H9 (cell line): ENCODE data around the gene MYO5B. TPM values are rescaled to one million over a fixed set of nuclear protein-coding genes. Genes with fewer than 3 reads are reported as not detected.

Experiments
- DNase-seq: peaks from one replicate; pipeline ENCODE4 v3.0.0-alpha.2; 2017
- H2AFZ ChIP-seq: one replicate; pipeline ENCODE4 v1.6.1; 2013; ENCODE audit warnings: mild to moderate bottlenecking, low read length, control low read depth, moderate library complexity
- H2AK5ac ChIP-seq: 2 replicates; pipeline ENCODE4 v1.6.1; 2013; ENCODE audit warnings: low read length, control low read depth, mixed read lengths; ENCODE audit not compliant: insufficient read length
- H2BK120ac ChIP-seq: one replicate; pipeline ENCODE4 v1.6.1; 2013; ENCODE audit warnings: low read depth, mild to moderate bottlenecking, low read length, control low read depth, inconsistent platforms; ENCODE audit not compliant: poor library complexity, severe bottlenecking
- H2BK12ac ChIP-seq: 2 replicates; pipeline ENCODE4 v1.6.1; 2013; ENCODE audit warnings: low read length, control low read depth, mixed read lengths, low read depth; ENCODE audit not compliant: insufficient read length
- H2BK15ac ChIP-seq: 2 replicates; pipeline ENCODE4 v1.6.1; 2013; ENCODE audit warnings: low read depth, low read length, control low read depth
- H2BK20ac ChIP-seq: one replicate; pipeline ENCODE4 v1.6.1; 2013; ENCODE audit warnings: low read depth, mild to moderate bottlenecking, low read length, control low read depth, inconsistent platforms; ENCODE audit not compliant: poor library complexity, severe bottlenecking
- H2BK5ac ChIP-seq: 2 replicates; pipeline ENCODE4 v1.6.1; 2013; ENCODE audit warnings: low read length, control low read depth, mixed read lengths; ENCODE audit not compliant: insufficient read length
- H3K14ac ChIP-seq: 2 replicates; pipeline ENCODE4 v1.6.1; 2013; ENCODE audit warnings: low read length, control low read depth; ENCODE audit not compliant: insufficient read depth
- H3K18ac ChIP-seq: 2 replicates; pipeline ENCODE4 v1.6.1; 2013; ENCODE audit warnings: low read depth, mild to moderate bottlenecking, mixed read lengths, low read length, control low read depth; ENCODE audit not compliant: insufficient read length
- H3K23ac ChIP-seq: 2 replicates; pipeline ENCODE4 v1.6.1; 2013; ENCODE audit warnings: low read length, control low read depth, mixed read lengths, low read depth; ENCODE audit not compliant: insufficient read length
- H3K23me2 ChIP-seq: 2 replicates; pipeline ENCODE4 v1.6.1; 2013; ENCODE audit warnings: low read depth, mild to moderate bottlenecking, mixed read lengths, low read length, control low read depth; ENCODE audit not compliant: insufficient read length, poor library complexity, severe bottlenecking
- H3K27ac ChIP-seq: 2 replicates; pipeline ENCODE4 v1.5.1; 2013; ENCODE audit warnings: low read length, control low read depth, mixed read lengths, low read depth; ENCODE audit not compliant: insufficient read length
- H3K27me3 ChIP-seq: 2 replicates; pipeline ENCODE4 v1.6.1; 2013; ENCODE audit warnings: low read length, control low read depth, inconsistent platforms; ENCODE audit not compliant: insufficient read depth
- H3K4ac ChIP-seq: 2 replicates; pipeline ENCODE4 v1.6.1; 2013; ENCODE audit warnings: low read depth, mild to moderate bottlenecking, control low read depth, inconsistent platforms, low read length, moderate library complexity
- H3K4me1 ChIP-seq: 2 replicates; pipeline ENCODE4 v1.6.1; 2013; ENCODE audit warnings: low read length, control low read depth, inconsistent platforms; ENCODE audit not compliant: insufficient read depth
- H3K4me2 ChIP-seq: 2 replicates; pipeline ENCODE4 v1.6.1; 2013; ENCODE audit warnings: low read length, control low read depth, mixed read lengths; ENCODE audit not compliant: insufficient read length, insufficient read depth
- H3K56ac ChIP-seq: 2 replicates; pipeline ENCODE4 v1.6.1; 2013; ENCODE audit warnings: low read depth, mild to moderate bottlenecking, mixed read lengths, low read length, control low read depth; ENCODE audit not compliant: insufficient read length
- H3K79me1 ChIP-seq: 2 replicates; pipeline ENCODE4 v1.6.1; 2013; ENCODE audit warnings: low read depth, mild to moderate bottlenecking, moderate library complexity, low read length, control low read depth, inconsistent platforms; ENCODE audit not compliant: insufficient read depth, poor library complexity, severe bottlenecking
- H3K79me2 ChIP-seq: 2 replicates; pipeline ENCODE4 v1.6.1; 2013; ENCODE audit warnings: low read length, control low read depth, inconsistent platforms; ENCODE audit not compliant: insufficient read depth
- H3K9ac ChIP-seq: 2 replicates; pipeline ENCODE4 v1.6.1; 2013; ENCODE audit warnings: low read length, control low read depth, mixed read lengths; ENCODE audit not compliant: insufficient read length; ENCODE audit errors: extremely low read depth
- H3K9me3 ChIP-seq: one replicate; pipeline ENCODE4 v1.6.1; 2013; ENCODE audit warnings: low read depth, low read length, inconsistent platforms; ENCODE audit not compliant: control insufficient read depth
- H3T11ph ChIP-seq: one replicate; pipeline ENCODE4 v1.6.1; 2013; ENCODE audit warnings: mild to moderate bottlenecking, low read length, control low read depth, inconsistent platforms
- H4K20me1 ChIP-seq: one replicate; pipeline ENCODE4 v1.6.1; 2013; ENCODE audit not compliant: control insufficient read depth, insufficient read length, insufficient read depth
- H4K5ac ChIP-seq: 2 replicates; pipeline ENCODE4 v1.6.1; 2013; ENCODE audit warnings: low read depth, mild to moderate bottlenecking, mixed read lengths, low read length, control low read depth; ENCODE audit not compliant: insufficient read length
- H4K8ac ChIP-seq: replicated peaks from 2 replicates; pipeline ENCODE4 v1.6.1; 2013; ENCODE audit warnings: low read length, control low read depth, mixed read lengths, low read depth; ENCODE audit not compliant: insufficient read length
- H4K91ac ChIP-seq: 2 replicates; pipeline ENCODE4 v1.6.1; 2013; ENCODE audit warnings: low read depth, mild to moderate bottlenecking, moderate library complexity, mixed read lengths, low read length, control low read depth; ENCODE audit not compliant: insufficient read length
- H3K27ac Mint-ChIP-seq, 3 experiments: 2 replicates in 2 of 3; 3 replicates in 1 of 3; pipeline ENCODE4 v1.8.0; 2020 to 2021; ENCODE audit warnings: mixed read lengths in 3 of 3, mild to moderate bottlenecking in 1 of 3, moderate library complexity in 1 of 3
- H3K27me3 Mint-ChIP-seq: 2 replicates; pipeline ENCODE4 v1.8.0; 2021; ENCODE audit warnings: low read depth, mild to moderate bottlenecking, moderate library complexity, mixed read lengths
- H3K36me3 Mint-ChIP-seq, 3 experiments: 2 replicates in 2 of 3; 3 replicates in 1 of 3; pipeline ENCODE4 v1.8.0; 2020 to 2021; ENCODE audit warnings: low read depth in 3 of 3, mixed read lengths in 3 of 3; ENCODE audit not compliant: insufficient read depth in 1 of 3
- H3K4me1 Mint-ChIP-seq, 2 experiments: 2 replicates each; pipeline ENCODE4 v1.8.0; 2020; ENCODE audit warnings: mixed read lengths in 2 of 2
- H3K4me3 Mint-ChIP-seq, 2 experiments: 2 replicates in 1 of 2; 3 replicates in 1 of 2; pipeline ENCODE4 v1.8.0; 2020 to 2021; ENCODE audit warnings: mild to moderate bottlenecking in 2 of 2, mixed read lengths in 2 of 2, moderate library complexity in 1 of 2
- H3K9me3 Mint-ChIP-seq, 2 experiments: 2 replicates in 1 of 2; 3 replicates in 1 of 2; pipeline ENCODE4 v1.8.0; 2020; ENCODE audit warnings: mild to moderate bottlenecking in 2 of 2, mixed read lengths in 2 of 2, moderate library complexity in 1 of 2
- WGBS: extraction: QIAGEN DNeasy Blood & Tissue Kit; methylation state at CpG from one replicate; pipeline ENCODE4 v1.1.7; 2013; ENCODE audit warnings: missing lambda C conversion rate, low lambda C conversion rate, mixed read lengths; ENCODE audit not compliant: insufficient read length; ENCODE audit errors: extremely low coverage; 5-methylcytosine and 5-hydroxymethylcytosine counted together
- total RNA-seq: library from RNA; stranded (reverse); gene quantifications from 2 replicates; pipeline ENCODE4 v1.2.1, GENCODE V29; 2021
- TF ChIP-seq, protein P1 (sequence below): fragments of 200-600 bp; sonication (generic); conservative IDR thresholded peaks from 3 replicates; pipeline ENCODE4 v1.8.0; 2021; ENCODE audit warnings: antibody characterized with exemption, mild to moderate bottlenecking

MYO5B gene
- total RNA-seq, 1 experiment from 2014 or later = 9.3 TPM

DNA sequence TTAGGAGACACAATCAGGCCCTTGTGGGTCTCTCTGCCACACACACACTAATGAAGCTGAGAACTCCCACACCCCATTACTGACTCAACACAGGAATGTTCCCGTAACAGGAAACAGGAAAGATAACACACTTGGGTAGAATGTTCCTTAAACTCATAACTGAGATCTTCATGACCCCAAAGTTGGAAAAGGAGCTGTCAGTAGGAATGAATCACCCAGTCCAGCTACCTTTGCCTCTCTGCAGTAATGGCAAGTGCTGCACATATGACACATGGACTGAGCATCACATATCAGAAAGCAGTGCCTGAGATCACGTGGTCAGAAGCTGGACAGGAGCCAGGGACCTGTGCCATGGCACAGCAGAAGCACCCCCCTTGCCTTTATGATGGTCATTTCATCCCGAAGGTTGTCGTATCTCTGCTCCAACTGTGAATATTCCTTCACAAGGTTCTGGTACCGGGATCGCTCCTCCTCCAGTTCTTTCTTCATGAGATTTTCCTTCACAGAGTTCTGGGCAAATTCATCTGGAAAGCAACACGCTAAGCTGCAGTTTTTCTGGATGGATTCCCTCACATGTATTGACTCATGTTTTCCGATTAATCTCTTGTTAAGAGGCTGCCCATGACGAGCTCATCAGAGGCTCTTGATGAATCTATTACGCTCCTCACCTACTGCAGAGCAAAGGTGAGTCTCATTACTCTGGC lies 316.2 kb downstream of the MYO5B start:
- no peak overlapping the region for H4K8ac ChIP-seq
- no peaks in the 10 kb centered on the region for H3K23me2 ChIP-seq
- no peaks in the 10 kb centered on the region for H3K4me1 ChIP-seq
- Mint-ChIP-seq H3K27ac (no peak overlapping the region; a peak in 1 of 7 replicates), H3K4me3 (no peak overlapping the region), H3K9me3 (no peaks in the 10 kb centered on the region; a peak in 1 of 5 replicates), H3K27me3 (no peaks in the 10 kb centered on the region; the same call in 1 of the 2 replicates), H3K4me1 (peaks cover 5 to 6% of the 10 kb centered on the region in 2 experiments), H3K36me3 (no peaks in the 10 kb centered on the region)
- no peak overlapping the region for H3K4ac ChIP-seq
- H3K9me3 ChIP-seq = no peaks in the 10 kb centered on the region
- WGBS = no CpG with 5 or more reads among the region's 10 CpGs
- TF ChIP-seq, protein P1, sequence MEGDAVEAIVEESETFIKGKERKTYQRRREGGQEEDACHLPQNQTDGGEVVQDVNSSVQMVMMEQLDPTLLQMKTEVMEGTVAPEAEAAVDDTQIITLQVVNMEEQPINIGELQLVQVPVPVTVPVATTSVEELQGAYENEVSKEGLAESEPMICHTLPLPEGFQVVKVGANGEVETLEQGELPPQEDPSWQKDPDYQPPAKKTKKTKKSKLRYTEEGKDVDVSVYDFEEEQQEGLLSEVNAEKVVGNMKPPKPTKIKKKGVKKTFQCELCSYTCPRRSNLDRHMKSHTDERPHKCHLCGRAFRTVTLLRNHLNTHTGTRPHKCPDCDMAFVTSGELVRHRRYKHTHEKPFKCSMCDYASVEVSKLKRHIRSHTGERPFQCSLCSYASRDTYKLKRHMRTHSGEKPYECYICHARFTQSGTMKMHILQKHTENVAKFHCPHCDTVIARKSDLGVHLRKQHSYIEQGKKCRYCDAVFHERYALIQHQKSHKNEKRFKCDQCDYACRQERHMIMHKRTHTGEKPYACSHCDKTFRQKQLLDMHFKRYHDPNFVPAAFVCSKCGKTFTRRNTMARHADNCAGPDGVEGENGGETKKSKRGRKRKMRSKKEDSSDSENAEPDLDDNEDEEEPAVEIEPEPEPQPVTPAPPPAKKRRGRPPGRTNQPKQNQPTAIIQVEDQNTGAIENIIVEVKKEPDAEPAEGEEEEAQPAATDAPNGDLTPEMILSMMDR = no peak
- DNase-seq = no peak
- no peaks in the 10 kb centered on the region for H3K79me1 ChIP-seq
- H3K4me2 ChIP-seq = no peak overlapping the region
- H2AK5ac ChIP-seq = no peak overlapping the region
- no peak overlapping the region for H3K23ac ChIP-seq
- no peaks in the 10 kb centered on the region for H3K79me2 ChIP-seq
- H3K56ac ChIP-seq = no peak overlapping the region
- H2BK5ac ChIP-seq = no peak overlapping the region
- no peaks in the 10 kb centered on the region for H3K27me3 ChIP-seq
- H4K5ac ChIP-seq = no peak overlapping the region
- H2BK15ac ChIP-seq = no peak overlapping the region
- H4K20me1 ChIP-seq = no peaks in the 10 kb centered on the region
- H2BK20ac ChIP-seq = no peak overlapping the region
- no peak overlapping the region for H4K91ac ChIP-seq
- no peak overlapping the region for H3K27ac ChIP-seq
- no peak overlapping the region for H2BK12ac ChIP-seq
- no peak overlapping the region for H3T11ph ChIP-seq
- H3K18ac ChIP-seq = no peak overlapping the region
- no peak overlapping the region for H2AFZ ChIP-seq
- no peak overlapping the region for H3K9ac ChIP-seq
- no peak overlapping the region for H3K14ac ChIP-seq
- no peak overlapping the region for H2BK120ac ChIP-seq
